ENCODE data around the gene CDH4. TPM values are rescaled to one million over a fixed set of nuclear protein-coding genes. Genes with fewer than 3 reads are reported as not detected.

CDH4 gene
- total RNA-seq, 1 donor = 0.18 TPM

DNA sequence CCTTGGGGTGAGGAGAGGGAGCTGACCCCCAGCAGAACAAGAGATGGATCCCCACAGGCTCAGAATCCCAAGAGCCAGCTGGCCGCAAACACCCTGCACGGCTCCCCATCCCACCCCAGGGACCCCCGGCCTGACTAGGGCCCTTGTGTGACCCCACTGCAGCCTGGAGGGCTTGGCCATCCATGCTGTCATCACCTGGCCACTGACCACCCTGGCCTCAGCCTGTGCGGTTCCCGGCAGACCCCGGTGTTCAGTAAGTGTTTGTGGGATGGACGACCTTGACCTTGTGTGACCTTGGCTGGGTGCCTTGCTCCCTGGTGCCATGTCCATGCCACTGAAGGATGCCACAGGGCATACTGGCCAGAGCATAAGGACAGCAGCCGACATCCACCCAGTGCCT lies 485.3 kb downstream of the CDH4 start:
- TF ChIP-seq CTCF (IDR thresholded peaks at IDR 0.05; ENCODE audit: insufficient read depth, low read length) = no peak
- no peak for DNase-seq (ENCODE audit: low read depth)
- H3K4me3 ChIP-seq (ENCODE audit: low read depth, low read length) = no peak overlapping the region

- no peak overlapping the region for H3K4me3 ChIP-seq (ENCODE audit: low read depth, low read length)
- no peak for TF ChIP-seq CTCF (IDR thresholded peaks at IDR 0.05; ENCODE audit: insufficient read depth, low read length)
- no peak for DNase-seq (ENCODE audit: low read depth)
Observed at GRCh38 chr20:61737812-61738443, 485.9 kb downstream of the CDH4 start.

DNA sequence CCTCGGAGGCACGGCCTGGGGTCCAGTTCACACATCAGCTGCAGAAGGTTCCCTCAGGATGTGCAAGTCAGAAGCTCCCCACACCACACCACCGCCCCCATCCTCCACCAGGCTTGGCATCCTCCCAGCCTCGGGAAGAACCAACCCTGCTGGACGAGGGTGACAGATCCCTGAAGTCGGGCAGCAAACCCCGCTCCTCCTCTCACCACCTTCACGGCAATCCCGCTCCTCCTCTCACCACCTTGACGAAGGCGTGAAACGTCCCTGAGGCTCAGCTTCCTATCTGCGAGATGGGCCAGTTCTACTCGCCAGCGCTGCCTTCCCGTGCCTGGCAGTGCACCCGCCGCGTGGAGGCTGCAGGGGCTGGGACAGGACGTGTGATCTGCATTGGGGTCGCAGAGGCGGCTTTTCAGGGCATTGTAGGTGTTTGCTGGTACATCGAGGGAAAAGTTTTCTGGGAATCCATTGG lies 486.6 kb downstream of the CDH4 start:
- H3K4me3 ChIP-seq (ENCODE audit: low read depth, low read length) = no peak overlapping the region
- TF ChIP-seq CTCF (IDR thresholded peaks at IDR 0.05; ENCODE audit: insufficient read depth, low read length) = no peak
- DNase-seq (ENCODE audit: low read depth) = no peak

DNA sequence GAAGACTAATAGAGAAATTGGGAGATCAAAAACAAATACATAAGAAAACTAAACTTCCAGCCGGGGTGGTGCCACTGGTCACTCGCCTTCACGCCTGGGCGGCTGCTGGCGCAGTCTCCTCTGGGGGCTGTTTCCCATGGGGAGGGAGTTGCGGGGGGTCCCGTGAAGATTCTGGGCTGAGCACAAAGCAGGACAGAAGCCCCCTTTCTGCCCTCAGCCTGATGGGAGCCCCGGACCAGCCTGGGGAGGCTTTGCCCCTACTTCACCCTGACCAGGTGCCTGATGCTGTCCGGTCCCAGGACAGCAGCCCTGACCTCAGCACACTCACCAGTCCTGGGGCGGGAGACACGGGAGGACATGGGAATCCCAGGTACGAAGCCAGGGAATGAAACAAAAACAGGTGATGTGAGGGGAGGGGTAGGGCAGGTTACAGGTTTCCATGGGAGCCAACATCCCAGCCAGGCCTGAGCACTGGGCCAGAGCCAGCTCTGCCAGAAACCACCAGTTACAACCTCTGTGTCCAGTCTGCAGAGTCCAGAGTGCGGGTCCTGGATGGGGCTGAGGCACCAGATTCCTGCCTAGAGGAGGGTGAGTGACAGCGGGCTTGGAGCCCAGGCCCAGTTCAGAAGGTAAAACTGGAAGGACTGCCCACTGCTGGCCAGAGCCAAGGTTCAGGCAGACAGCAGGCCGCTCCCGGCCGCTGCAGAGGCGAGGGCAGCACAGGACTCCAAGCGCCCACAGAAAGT lies 487.2 kb downstream of the CDH4 start:
- DNase-seq (ENCODE audit: low read depth) = no peak
- no peak for TF ChIP-seq CTCF (IDR thresholded peaks at IDR 0.05; ENCODE audit: insufficient read depth, low read length)
- no peak overlapping the region for H3K4me3 ChIP-seq (ENCODE audit: low read depth, low read length)

DNA sequence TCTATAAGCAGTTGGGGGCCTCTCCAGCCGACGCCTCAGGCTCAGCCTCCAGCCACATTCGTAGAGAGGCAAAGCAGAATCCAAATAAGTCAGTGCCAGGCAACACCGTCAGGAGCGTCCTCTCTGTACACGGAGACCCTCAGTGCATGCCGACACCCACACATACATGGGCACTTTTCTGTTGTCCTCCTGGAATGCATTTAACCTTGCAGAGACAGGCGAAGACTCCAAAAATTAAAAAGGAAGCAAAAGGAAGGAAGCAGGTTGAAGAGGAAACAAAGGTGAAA lies 487.7 kb downstream of the CDH4 start:
- no peak for TF ChIP-seq CTCF (IDR thresholded peaks at IDR 0.05; ENCODE audit: insufficient read depth, low read length)
- H3K4me3 ChIP-seq (ENCODE audit: low read depth, low read length) = no peak overlapping the region
- no peak for DNase-seq (ENCODE audit: low read depth)

GRCh38 chr20:61742097-61742825 lies 490.2 kb downstream of the CDH4 start:
- DNase-seq (ENCODE audit: low read depth) = no peak
- TF ChIP-seq CTCF (IDR thresholded peaks at IDR 0.05; ENCODE audit: insufficient read depth, low read length) = no peak
- no peak overlapping the region for H3K4me3 ChIP-seq (ENCODE audit: low read depth, low read length)
